Measurements from ENCODE around the gene ASTL.

ASTL gene

GRCh38 chr2:96103187-96103601, 35.1 kb downstream of the ASTL start:
- DNase-seq (ENCODE audit: low spot score): no peak
- no peak for TF ChIP-seq CTCF (IDR thresholded peaks at IDR 0.05; ENCODE audit: borderline replicate concordance, control extremely low read depth, extremely low read depth, insufficient read depth, missing control alignments)
- in situ Hi-C loops (cut with MboI; ENCODE audit: low sequenced_read_pairs, unreplicated experiment): loop anchor here (25.0 kb wide), 1 partner anchor 91 kb away; no protein-coding TSS in a partner anchor

- no peak for DNase-seq (ENCODE audit: low spot score)
- in situ Hi-C loops (cut with MboI; ENCODE audit: low sequenced_read_pairs, unreplicated experiment): loop anchor here (25.0 kb wide), 1 partner anchor 90 kb away; no protein-coding TSS in a partner anchor
- no peak for TF ChIP-seq CTCF (IDR thresholded peaks at IDR 0.05; ENCODE audit: borderline replicate concordance, control extremely low read depth, extremely low read depth, insufficient read depth, missing control alignments)
Observed at GRCh38 chr2:96102596-96103186, 35.6 kb downstream of the ASTL start.

GRCh38 chr2:96100893-96101304, 37.4 kb downstream of the ASTL start:
- TF ChIP-seq CTCF (IDR thresholded peaks at IDR 0.05; ENCODE audit: borderline replicate concordance, control extremely low read depth, extremely low read depth, insufficient read depth, missing control alignments): no peak
- in situ Hi-C loops (cut with MboI; ENCODE audit: low sequenced_read_pairs, unreplicated experiment): loop anchor here (25.0 kb wide), 1 partner anchor 89 kb away; no protein-coding TSS in a partner anchor
- DNase-seq (ENCODE audit: low spot score): no peak

- DNase-seq (ENCODE audit: low spot score): no peak
- in situ Hi-C loops (cut with MboI; ENCODE audit: low sequenced_read_pairs, unreplicated experiment): loop anchor here (25.0 kb wide), 1 partner anchor 88 kb away; no protein-coding TSS in a partner anchor
- TF ChIP-seq CTCF (IDR thresholded peaks at IDR 0.05; ENCODE audit: borderline replicate concordance, control extremely low read depth, extremely low read depth, insufficient read depth, missing control alignments): no peak
Observed at GRCh38 chr2:96099861-96100798, 38.2 kb downstream of the ASTL start.

GRCh38 chr2:96098900-96099590, 39.3 kb downstream of the ASTL start:
- in situ Hi-C loops (cut with MboI; ENCODE audit: low sequenced_read_pairs, unreplicated experiment): no loop called here
- DNase-seq (ENCODE audit: low spot score): no peak
- no peak for TF ChIP-seq CTCF (IDR thresholded peaks at IDR 0.05; ENCODE audit: borderline replicate concordance, control extremely low read depth, extremely low read depth, insufficient read depth, missing control alignments)
